Right cardiac atrium (tissue), 5 donors: ENCODE results near the gene DAP3. TPM values are rescaled to one million over a fixed set of nuclear protein-coding genes. Genes with fewer than 3 reads are reported as not detected.
"Not testable (repeated sequence)": the region's sequence is repeated elsewhere in the genome, so short reads cannot be mapped to it uniquely, and the experiment has no call there.

Experiments used
- ATAC-seq, 2 donors: fragments of 200-7000 bp; cut with Tn5 transposase; one replicate each; pipeline versions ENCODE4 v1.8.0 to v1.9.1; 2020; ENCODE audit warnings: moderate library complexity in 2 of 2, mild to moderate bottlenecking in 1 of 2
- DNase-seq, 3 donors: peaks; one replicate each; pipeline ENCODE4 v3.0.0-alpha.2; 2020
- H3K27ac ChIP-seq: one replicate; pipeline ENCODE4 v1.5.1; 2013; ENCODE audit warnings: mild to moderate bottlenecking, low read length, control low read depth, moderate library complexity
- H3K27me3 ChIP-seq: one replicate; pipeline ENCODE4 v1.6.1; 2013; ENCODE audit not compliant: control insufficient read depth, insufficient read depth
- H3K4me1 ChIP-seq: one replicate; pipeline ENCODE4 v1.6.1; 2013; ENCODE audit warnings: low read length; ENCODE audit not compliant: control insufficient read depth, insufficient read depth
- H3K4me3 ChIP-seq: one replicate; pipeline ENCODE4 v1.5.1; 2013; ENCODE audit warnings: low read length, control low read depth
- H3K9me3 ChIP-seq: one replicate; pipeline ENCODE4 v1.6.1; 2013; ENCODE audit warnings: low read length; ENCODE audit not compliant: control insufficient read depth
- WGBS: extraction: QIAGEN DNeasy Blood & Tissue Kit; methylation state at CpG from one replicate; pipeline ENCODE4 v1.1.7; 2013; 5-methylcytosine and 5-hydroxymethylcytosine counted together
- intact Hi-C, 4 donors: fragments of 100-400 bp; cut with DNase I; formaldehyde crosslinking; loops; one replicate each; pipeline versions ENCODE4 v1.11.0 to v1.14.0; 2022 to 2023
- polyA plus RNA-seq: library from polyadenylated mRNA; stranded (reverse); fragments of 200-250 nt; gene quantifications from one replicate; pipeline ENCODE4 v1.2.3, GENCODE V29; 2013
- total RNA-seq, 4 donors: library from RNA; stranded (reverse); fragmentation: NEBNext Ultra II Directional; extraction: Animal tissue kit (Norgen Biotek cat#: 25700); gene quantifications; one replicate each; pipeline ENCODE4 v1.2.1, GENCODE V29; 2021
- donor health status: healthy with polysubstance abuse.
- donor health status: DM: no; HTN: yes; CAD: no.
- donor health status: DM: no; HTN: no; CAD: no.
- donor health status: DM: no; HTN: yes; CAD: no; lungs with severe emphysema.
- donor health status: DM: yes; HTN: yes; CAD: no.

DAP3 gene
- total and polyA plus RNA-seq, 5 donors, result 83.5 to 91.9 (median 88.5) TPM

GRCh38 chr1:155650231-155650757 is 38.6 kb upstream of the DAP3 start:
- WGBS, result 89% methylated on average over 7 of the region's 7 CpGs
- intact Hi-C loops, result no loop called here
- Histone ChIP-seq H3K27me3 (no peaks in the 10 kb centered on the region), H3K4me3 (no peak overlapping the region), H3K9me3 (no peaks in the 10 kb centered on the region), H3K4me1 (peaks cover 3% of the 10 kb centered on the region), H3K27ac (no peak overlapping the region)
- no peak for ATAC-seq
- no peak for DNase-seq

- DNase-seq (no peak), ATAC-seq (no peak)
- H3K27ac ChIP-seq, result no peak overlapping the region
- no peaks in the 10 kb centered on the region for H3K27me3 ChIP-seq
- peaks cover 3% of the 10 kb centered on the region for H3K4me1 ChIP-seq
- 76% methylated on average over 3 of the region's 3 CpGs for WGBS
- H3K9me3 ChIP-seq, result no peaks in the 10 kb centered on the region
- intact Hi-C loops, result no loop called here
- H3K4me3 ChIP-seq, result no peak overlapping the region
These were observed 36.8 kb upstream of the DAP3 start for GRCh38 chr1:155651861-155652661.

- no peaks in the 10 kb centered on the region for H3K9me3 ChIP-seq
- intact Hi-C loops, result no loop called here
- H3K27me3 ChIP-seq, result no peaks in the 10 kb centered on the region
- WGBS, result 79% methylated on average over 3 of the region's 3 CpGs
- H3K4me3 ChIP-seq, result no peak overlapping the region
- no peak for DNase-seq
- peaks cover 3% of the 10 kb centered on the region for H3K4me1 ChIP-seq
- H3K27ac ChIP-seq, result no peak overlapping the region
- no peak for ATAC-seq
These were observed 35.9 kb upstream of the DAP3 start for GRCh38 chr1:155652951-155653350.

- Histone ChIP-seq H3K27ac (no peak overlapping the region), H3K4me1 (no peaks in the 10 kb centered on the region), H3K9me3 (no peaks in the 10 kb centered on the region), H3K27me3 (no peaks in the 10 kb centered on the region), H3K4me3 (no peak overlapping the region)
- 57% methylated on average over 2 of the region's 2 CpGs for WGBS
- DNase-seq (no peak), ATAC-seq (peak in 1 of 2 donors; percentile 14)
- intact Hi-C loops, result no loop called here
These were observed 31.4 kb upstream of the DAP3 start for GRCh38 chr1:155657463-155657862.

- ATAC-seq, H3K27ac ChIP-seq, H3K27me3 ChIP-seq, intact Hi-C loops, DNase-seq, H3K4me1 ChIP-seq, H3K9me3 ChIP-seq, H3K4me3 ChIP-seq: not testable (repeated sequence)
- WGBS, result 92% methylated on average over 3 of the region's 4 CpGs
These were observed 27.7 kb upstream of the DAP3 start for GRCh38 chr1:155661239-155661638.

- DNase-seq (no peak), ATAC-seq (no peak)
- Histone ChIP-seq H3K4me3 (no peak overlapping the region), H3K4me1 (no peaks in the 10 kb centered on the region), H3K27me3 (no peaks in the 10 kb centered on the region), H3K9me3 (no peaks in the 10 kb centered on the region), H3K27ac (no peak overlapping the region)
- intact Hi-C loops, result no loop called here
- 95% methylated on average over 5 of the region's 5 CpGs for WGBS
These were observed 19.4 kb upstream of the DAP3 start for GRCh38 chr1:155669233-155670162.

GRCh38 chr1:155671750-155672149 is 17.1 kb upstream of the DAP3 start:
- intact Hi-C loops, result no loop called here
- WGBS, result 92% methylated on average over 4 of the region's 4 CpGs
- DNase-seq, result no peak

GRCh38 chr1:155673003-155673402 is 15.9 kb upstream of the DAP3 start:
- DNase-seq (no peak), ATAC-seq (no peak)
- H3K9me3 ChIP-seq, result no peaks in the 10 kb centered on the region
- no peaks in the 10 kb centered on the region for H3K4me1 ChIP-seq
- 92% methylated on average over 6 of the region's 6 CpGs for WGBS
- intact Hi-C loops, result no loop called here
- H3K27me3 ChIP-seq, result no peaks in the 10 kb centered on the region
- H3K4me3 ChIP-seq, result no peak overlapping the region
- H3K27ac ChIP-seq, result no peak overlapping the region

More at GRCh38 chr1:155671750-155672149, 17.1 kb upstream of the DAP3 start:
- Histone ChIP-seq H3K4me1 (no peaks in the 10 kb centered on the region), H3K4me3 (no peak overlapping the region), H3K27ac (no peak overlapping the region), H3K27me3 (no peaks in the 10 kb centered on the region), H3K9me3 (no peaks in the 10 kb centered on the region)
- no peak for ATAC-seq

- H3K27me3 ChIP-seq, result no peaks in the 10 kb centered on the region
- 93% methylated on average over 4 of the region's 4 CpGs for WGBS
- DNase-seq, result no peak
- H3K9me3 ChIP-seq, result no peaks in the 10 kb centered on the region
- H3K27ac ChIP-seq, result no peak overlapping the region
- intact Hi-C loops, result no loop called here
- no peaks in the 10 kb centered on the region for H3K4me1 ChIP-seq
- no peak for ATAC-seq
- no peak overlapping the region for H3K4me3 ChIP-seq
These were observed 10.9 kb upstream of the DAP3 start for GRCh38 chr1:155678027-155678426.

GRCh38 chr1:155678992-155679391 is 9.9 kb upstream of the DAP3 start:
- H3K27me3 ChIP-seq, DNase-seq, H3K4me1 ChIP-seq, intact Hi-C loops, H3K4me3 ChIP-seq, H3K27ac ChIP-seq, H3K9me3 ChIP-seq, ATAC-seq: not testable (repeated sequence)
- WGBS, result 63% methylated on average over 1 of the region's 1 CpG

GRCh38 chr1:155680531-155680930 is 8.4 kb upstream of the DAP3 start:
- ATAC-seq, result no peak
- Histone ChIP-seq H3K27me3 (no peaks in the 10 kb centered on the region), H3K4me1 (peaks cover 7% of the 10 kb centered on the region), H3K4me3 (no peak overlapping the region), H3K9me3 (no peaks in the 10 kb centered on the region), H3K27ac (no peak overlapping the region)
- no peak for DNase-seq
- WGBS, result 91% methylated on average over 6 of the region's 6 CpGs
- intact Hi-C loops, result no loop called here
